Stimulated activated CD4-positive, alpha-beta T cell treated with anti-CD3 and anti-CD28 coated beads, TNF-alpha, amount 100 ng/mL, for 48 hours (primary cell): Measurements from ENCODE around the gene FAM53B.
"Not testable (repeated sequence)": the region's sequence is repeated elsewhere in the genome, so short reads cannot be mapped to it uniquely, and the experiment has no call there.

Experiments
- DNase-seq, 3 donors: peaks; one replicate each; pipeline ENCODE4 v3.0.0-alpha.2; 2020; ENCODE audit warnings: low read depth in 3 of 3

Gene FAM53B

GRCh38 chr10:124598196-124598595 is 146.0 kb downstream of the FAM53B start:
- no peak for DNase-seq

DNA sequence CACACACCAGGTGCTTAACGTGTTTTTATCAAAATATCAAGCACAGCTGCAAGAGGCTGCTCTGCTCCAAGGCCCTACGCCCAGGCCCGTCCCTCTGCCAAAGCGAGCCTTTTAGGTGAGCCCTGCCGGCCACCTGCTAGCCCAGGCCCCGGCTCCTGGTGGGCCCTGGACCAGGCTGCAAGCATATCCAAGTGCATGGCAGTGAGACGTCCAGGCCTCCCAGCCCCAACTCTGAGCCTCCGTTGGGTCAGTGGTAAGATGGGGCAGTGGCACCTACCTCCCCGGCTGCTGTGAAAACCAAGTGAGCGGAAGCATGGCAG is 146.4 kb downstream of the FAM53B start:
- DNase-seq: no peak

DNA sequence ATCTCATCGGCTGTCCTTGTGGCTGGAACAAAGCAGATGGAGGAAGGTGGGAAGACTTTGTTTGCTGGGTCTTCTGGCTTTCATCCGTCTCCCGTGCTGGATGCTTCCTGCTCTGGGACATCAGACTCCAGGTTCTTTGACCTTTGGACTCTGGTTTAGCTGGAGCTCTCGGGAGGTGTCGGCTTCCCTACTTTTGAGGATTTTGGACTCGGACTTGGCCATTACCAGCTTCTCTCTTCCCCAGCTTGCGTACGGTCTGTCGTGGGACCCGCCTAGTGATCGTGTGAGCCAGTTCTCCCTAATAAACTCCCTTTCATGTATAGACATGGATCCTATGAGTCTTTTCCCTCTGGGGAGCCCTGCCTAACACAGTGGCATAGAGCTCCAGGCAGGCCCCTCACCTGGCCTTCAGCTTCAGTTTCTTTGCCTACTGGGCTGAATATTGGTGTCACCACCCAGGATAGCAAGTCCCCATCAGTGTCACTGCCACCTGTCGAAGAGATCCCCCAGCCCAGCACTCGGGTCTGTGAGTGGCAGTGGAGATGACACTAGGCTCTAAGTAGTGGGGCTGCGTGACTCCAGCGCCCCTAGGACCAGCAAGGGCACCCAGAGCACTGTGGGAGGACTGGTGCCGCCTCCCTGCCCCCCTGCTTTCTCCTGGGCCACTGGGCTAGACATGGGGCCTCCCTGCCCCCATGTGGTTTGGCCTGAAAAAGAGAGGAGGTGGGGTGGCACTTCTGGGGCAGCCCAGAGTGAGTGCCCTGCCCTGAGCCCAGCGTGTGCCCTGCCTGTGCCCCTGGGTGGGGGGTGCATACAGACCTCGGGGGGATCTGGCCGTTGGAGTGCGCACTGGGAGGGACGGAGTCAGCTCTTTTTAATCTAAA is 147.0 kb downstream of the FAM53B start:
- DNase-seq: no peak

DNA sequence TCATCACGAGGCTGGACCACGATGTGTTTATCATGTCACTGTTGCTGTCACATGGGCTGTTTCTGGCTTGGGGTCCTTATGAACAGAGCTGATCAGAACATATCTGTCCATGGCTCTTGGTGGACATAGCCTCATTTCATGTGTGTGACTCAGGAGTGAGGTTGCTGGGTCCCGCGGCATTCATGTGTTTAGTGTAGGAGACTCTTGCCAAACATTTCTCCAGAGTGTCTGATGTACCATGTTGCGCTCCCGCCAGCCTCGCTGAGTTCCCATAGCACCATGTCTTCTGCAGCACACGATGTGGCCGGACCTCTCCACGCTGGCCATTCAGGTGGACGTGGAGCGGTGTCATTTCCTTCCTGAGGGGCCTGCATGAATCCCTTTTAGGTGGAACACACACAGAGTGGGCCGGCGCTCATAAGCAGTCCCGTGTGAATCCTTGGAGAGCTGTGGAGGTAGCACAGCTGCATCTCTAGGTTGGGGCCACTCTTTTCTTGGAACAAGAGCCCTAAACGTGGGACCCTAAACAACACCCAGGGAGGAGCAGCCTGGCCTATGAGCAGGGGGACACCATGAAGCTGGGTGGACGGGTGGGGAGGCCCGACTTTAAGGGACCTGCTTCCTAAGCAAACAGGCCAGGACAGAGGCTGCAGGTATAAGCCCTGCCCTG is 147.9 kb downstream of the FAM53B start:
- DNase-seq: no peak

DNA sequence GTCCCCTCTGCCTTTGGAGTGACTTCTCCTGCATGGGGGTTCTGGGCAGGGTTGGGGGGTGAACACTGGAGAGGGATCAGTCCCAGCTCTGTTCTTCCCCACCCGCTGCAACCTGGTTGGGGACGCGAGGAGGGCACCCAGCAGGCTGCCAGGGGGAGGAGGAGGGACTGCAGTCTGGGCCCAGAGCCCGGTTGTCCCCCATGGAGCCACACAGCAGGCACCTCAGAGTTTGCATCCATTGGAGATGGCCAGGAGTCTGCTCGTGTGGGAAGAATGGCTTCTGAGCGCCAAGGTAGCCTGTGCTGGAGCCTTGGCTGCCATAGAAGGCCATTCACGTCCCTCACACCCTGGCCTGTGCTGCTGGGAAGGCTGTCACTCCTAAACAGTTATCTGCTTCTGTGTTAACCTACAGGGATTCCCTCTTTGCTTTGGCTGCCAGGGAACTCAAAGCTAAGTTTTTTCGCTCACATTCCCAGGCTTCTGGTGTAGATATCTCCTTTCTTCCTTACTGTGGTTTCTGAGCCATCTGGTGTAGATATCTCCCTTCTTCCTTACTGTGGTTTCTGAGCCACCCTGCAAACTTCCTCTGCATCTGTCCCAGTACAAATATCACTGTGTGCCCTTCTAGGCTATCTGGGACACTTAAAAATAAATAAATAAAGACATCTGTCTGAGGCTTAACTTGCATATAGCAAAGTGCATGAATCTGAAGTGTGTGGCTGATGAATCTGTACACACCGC is 148.9 kb downstream of the FAM53B start:
- DNase-seq: no peak

GRCh38 chr10:124594240-124594639 is 149.9 kb downstream of the FAM53B start:
- no peak for DNase-seq

GRCh38 chr10:124593431-124593985 is 150.7 kb downstream of the FAM53B start:
- no peak for DNase-seq

- no peak for DNase-seq
These were observed 151.3 kb downstream of the FAM53B start for GRCh38 chr10:124592736-124593430.

- DNase-seq: no peak
These were observed 152.1 kb downstream of the FAM53B start for GRCh38 chr10:124592101-124592500.

- no peak for DNase-seq
These were observed 153.1 kb downstream of the FAM53B start for GRCh38 chr10:124591123-124591495.

DNA sequence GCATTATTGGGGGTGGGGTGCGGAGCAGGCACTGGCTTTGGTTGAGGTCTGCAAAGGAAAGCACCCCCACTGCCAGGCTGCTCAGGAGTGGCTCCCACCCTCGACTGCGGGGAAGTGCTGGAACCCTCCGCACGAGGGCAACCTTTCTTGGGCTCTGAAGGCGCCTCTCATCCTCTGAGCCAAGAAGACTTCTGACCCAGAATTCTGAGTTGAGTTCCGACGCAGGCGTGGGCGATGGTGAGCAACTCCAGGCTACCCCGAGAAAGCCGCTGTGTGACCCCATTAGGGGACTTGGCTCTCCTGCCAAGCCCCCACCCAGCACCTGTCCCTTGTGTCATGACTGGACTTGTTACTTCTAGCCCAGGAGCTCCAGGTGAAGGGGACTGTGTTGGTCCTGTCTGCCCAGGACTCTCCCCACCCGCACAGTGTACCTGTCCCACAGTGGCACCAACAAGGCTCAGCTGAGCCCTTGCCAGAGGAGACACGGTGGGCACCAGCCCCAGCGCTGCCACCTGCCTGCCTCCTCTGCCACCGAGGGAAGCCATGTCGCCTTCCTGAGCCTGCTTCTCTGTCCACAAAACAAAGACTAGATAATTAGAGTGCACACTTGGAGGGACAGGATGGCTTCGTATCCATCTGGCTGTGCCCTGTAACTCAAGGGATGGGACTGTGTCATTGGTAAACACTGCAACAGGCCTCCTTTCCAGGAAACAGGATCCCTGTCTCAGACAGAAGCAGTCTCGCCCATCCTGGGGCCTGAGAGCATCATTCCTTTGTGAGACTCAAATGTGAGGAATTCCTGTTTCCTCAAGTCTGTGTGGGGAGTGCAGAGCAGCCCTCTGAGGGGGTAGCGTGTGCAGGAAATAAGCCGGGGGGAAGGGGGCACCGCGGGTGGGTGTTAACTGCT is 153.7 kb downstream of the FAM53B start:
- DNase-seq: no peak

- DNase-seq: no peak
These were observed 154.6 kb downstream of the FAM53B start for GRCh38 chr10:124589491-124590041.

GRCh38 chr10:124588736-124589490 is 155.3 kb downstream of the FAM53B start:
- no peak for DNase-seq

- not testable (repeated sequence) for DNase-seq
These were observed 155.8 kb downstream of the FAM53B start for GRCh38 chr10:124588341-124588735.

GRCh38 chr10:124587811-124588211 is 156.4 kb downstream of the FAM53B start:
- DNase-seq: no peak

GRCh38 chr10:124586142-124586541 is 158.0 kb downstream of the FAM53B start:
- no peak for DNase-seq

GRCh38 chr10:124579011-124579399 is 165.2 kb downstream of the FAM53B start:
- no peak for DNase-seq

DNA sequence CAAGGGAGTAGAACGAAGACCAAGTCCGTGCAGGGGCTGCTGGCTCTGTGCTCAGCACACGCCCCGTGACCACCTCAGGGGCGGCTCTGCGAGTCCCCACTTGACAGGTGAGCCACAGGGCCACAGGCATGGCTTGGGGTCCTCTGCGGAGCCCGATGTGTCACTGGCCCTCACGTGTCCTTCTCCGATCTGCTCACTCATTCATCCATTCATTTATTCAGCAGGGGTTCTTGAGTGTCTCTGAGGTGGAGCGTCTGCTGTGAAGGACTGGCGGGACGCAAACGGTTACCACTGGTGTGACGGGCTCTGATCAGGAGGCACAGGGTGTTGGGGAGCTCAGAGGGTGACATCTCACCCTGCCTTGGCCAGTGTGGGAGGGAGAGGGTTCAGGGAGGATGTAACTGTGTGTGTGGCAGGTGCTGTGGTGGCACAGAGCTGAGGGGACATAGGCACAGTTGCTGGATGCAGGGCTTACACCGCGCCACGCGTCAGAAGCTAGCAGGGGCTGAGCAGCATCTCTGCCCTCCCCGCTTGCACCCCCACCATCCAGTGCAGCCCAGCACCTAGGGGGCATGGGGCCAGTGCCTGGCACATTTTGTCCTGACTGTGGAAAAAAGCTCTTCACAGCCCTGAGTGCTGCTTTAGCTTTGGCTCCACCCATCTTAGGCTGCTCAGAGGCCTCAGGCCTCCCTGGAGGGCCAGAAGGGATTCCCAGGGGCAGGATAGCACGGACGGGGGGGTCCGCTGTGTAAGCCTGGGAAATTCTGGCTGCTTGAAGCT is 165.8 kb downstream of the FAM53B start:
- DNase-seq: no peak

GRCh38 chr10:124577651-124578050 is 166.5 kb downstream of the FAM53B start:
- DNase-seq: no peak
